GM11168 (cell line): ENCODE results near the gene PYROXD2.
"Not testable (repeated sequence)": the region's sequence is repeated elsewhere in the genome, so short reads cannot be mapped to it uniquely, and the experiment has no call there.

Experiments
- in situ Hi-C: fragments of 300-500 bp; cut with MboI; formaldehyde crosslinking; loops from one replicate; pipeline ENCODE4 v1.12.0; 2022; ENCODE audit warnings: low sequenced_read_pairs; ENCODE audit not compliant: unreplicated experiment

PYROXD2 gene

DNA sequence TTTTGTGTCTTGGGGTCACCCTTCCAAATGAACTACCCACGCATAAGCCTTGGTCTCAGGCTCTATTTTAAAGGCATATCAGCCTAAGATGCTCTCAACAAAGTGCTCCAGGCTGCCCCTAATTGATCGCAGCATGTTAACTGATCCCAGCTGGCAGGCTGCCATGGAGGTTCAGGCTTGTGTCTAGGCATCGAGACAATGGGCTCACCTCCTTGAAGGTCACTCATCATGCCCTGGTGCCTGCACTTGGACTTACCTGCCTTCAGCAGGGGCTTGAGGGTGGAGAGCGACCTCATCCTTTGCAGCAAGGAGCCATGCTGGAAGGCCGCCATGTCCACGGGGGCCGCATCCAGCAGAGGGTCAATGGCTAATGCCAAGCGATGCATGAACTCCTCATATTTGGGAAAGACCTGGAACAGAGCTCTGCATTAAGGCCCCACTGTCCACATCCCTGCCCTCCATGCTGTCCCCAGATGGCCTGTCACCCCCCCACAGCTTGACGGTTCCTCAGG is 17.8 kb downstream of the PYROXD2 start:
- in situ Hi-C loops = no loop called here

DNA sequence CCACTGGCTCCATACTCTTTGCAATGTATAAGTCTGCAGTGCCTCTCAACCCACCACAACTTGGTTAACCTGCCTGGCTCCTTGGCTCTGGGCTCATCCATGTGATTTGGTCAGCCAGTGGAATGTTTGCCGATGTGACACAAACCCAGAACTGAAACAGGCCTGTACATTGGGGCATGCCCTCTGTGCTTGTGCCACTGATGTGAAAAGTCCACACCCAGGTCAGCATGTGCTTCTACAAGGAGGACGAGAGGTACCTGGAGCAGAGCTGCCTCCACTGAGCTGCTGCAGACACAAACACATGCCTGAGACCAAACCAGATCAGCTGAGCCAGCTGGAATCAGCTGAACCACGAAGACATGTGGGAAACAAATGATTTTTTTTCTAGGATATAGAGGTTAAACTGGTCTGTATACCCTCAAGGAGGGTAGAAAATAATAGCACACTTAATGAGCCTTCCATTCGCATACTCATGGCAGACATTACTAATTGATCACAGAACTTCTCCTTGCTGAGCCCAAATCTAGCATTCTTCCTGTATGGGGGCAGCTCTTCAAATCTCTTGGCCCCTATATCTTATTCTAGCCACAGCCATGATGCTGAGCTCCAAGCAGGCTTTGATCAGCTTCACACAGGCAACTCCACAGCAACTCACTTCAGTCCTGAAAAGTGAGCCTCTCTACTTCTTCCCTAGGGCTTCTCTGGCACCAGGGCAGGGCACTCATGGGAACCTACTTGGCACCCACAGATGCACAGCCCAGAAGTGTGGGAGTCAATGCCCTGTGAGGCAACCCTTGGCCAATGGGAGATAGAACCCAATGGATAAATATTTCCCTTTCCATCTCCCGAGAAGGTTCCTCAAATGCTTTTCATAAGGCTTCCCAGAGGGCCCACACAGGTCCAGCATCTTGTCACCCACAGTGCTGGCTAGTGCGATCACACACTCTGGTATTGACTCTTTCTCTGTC is 18.6 kb downstream of the PYROXD2 start:
- in situ Hi-C loops = no loop called here

- in situ Hi-C loops = no loop called here
Measured at GRCh38 chr10:98394851-98395440, 20.0 kb downstream of the PYROXD2 start.

GRCh38 chr10:98391578-98391991 is 23.4 kb downstream of the PYROXD2 start:
- in situ Hi-C loops = no loop called here

DNA sequence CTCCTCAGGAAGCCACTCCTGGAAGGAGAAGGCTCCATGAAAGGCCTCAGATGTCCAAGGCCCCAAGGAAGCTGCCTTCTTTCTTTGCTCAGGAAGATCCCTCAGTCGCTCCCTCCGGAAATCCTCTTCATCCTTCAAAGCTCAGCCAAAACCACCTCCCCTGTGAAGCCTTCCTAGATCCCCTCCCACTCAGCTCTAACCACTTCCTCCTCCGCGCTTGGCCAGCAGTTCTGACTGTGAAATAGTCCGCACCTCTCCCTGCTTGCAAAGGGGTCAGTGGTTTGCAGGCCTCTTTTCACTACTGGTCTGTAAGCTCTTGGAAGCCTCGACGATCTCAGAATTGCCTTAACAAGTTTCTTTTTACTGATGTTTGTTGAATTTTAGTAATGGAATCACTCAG is 23.9 kb downstream of the PYROXD2 start:
- in situ Hi-C loops = no loop called here

DNA sequence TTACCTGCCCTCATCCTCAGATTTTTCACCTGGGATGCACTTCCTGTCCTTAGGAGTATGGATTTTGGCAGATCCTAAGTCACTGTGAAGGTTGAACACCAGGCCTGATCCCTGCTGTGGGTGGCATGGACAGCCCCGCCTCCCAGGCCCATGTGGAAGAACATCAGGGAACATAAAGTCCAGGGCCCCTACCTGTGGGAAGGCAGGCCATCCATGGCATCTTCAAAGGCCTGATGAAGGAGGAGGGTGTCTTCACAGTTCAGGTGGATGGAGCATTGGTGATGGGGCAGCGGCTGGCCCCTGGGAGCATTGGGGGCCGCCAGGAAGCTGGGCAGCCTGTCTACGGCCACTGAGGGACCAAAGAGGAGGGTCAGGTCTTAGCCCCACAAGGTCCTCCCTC is 24.6 kb downstream of the PYROXD2 start:
- in situ Hi-C loops = no loop called here

DNA sequence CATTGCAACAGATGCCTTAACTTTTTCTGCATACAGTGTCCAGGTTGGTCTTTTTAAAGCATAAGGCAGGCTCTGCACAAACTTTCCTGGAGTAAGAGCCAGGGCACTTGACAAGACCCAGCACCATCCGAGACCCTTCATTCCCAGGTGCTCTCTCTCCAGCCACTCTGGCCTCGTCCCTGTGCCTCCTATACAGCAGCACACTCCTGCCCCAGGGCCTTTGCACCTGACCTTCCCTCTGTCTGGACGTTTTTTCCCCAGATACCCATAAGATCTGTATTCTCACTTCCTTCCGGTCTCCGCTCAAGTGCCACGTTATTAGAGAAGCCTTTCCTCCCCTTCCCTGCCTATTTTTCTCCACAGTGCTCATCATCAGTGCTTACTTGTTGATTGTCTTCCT is 25.6 kb downstream of the PYROXD2 start:
- in situ Hi-C loops = no loop called here

DNA sequence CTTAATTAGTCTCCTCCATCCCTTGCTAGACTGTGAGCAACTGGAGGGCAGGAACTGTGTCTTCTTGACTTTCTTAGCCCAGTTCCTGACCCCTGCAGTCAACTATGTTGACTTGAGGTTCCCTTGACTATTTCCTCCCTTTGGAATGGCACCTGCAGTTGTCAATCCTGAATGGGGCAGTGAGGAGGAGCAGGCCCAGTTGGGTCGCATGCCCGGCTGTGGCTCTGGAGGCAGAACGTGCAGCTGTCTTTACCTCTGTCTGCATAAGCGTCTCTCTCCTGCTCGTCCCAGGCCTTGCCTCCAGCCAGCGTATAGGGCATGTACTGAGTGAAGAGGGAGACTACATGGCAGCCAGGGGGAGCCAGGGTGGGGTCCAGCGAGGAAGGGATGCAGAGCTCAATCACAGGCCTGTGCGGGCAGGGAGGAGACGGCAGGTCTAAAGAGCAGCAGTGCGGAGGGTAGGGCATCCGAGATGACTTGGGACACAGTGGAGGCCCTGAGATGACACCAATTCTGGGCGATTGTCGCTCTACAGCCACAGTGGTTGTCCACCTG is 26.8 kb downstream of the PYROXD2 start:
- in situ Hi-C loops = no loop called here

GRCh38 chr10:98384531-98385133 is 30.4 kb downstream of the PYROXD2 start:
- in situ Hi-C loops = no loop called here

- in situ Hi-C loops = no loop called here
Measured at GRCh38 chr10:98383869-98384268, 31.1 kb downstream of the PYROXD2 start.

GRCh38 chr10:98383134-98383667 is 31.8 kb downstream of the PYROXD2 start:
- in situ Hi-C loops = not testable (repeated sequence)

DNA sequence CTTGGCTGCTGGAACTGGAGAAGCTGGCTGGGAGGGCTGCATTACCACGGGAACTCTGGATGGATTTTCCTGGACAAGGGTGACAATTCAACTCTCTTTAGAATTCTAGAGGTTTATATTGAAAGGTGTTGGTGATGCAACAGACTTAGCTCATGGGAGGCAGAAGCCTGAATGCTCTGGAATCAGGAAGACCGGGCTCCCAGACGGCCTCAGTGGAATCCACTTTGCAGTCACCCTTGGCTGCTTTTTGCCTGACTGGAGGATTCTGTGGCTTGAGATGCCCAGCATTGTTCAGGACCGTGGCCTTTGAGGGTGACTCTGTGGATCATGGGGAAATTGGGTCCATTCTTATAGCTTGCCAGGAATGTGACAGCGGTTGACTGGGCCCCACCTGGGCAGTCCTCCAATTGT is 32.3 kb downstream of the PYROXD2 start:
- in situ Hi-C loops = no loop called here

- in situ Hi-C loops = no loop called here
Measured at GRCh38 chr10:98380493-98381339, 34.3 kb downstream of the PYROXD2 start.

DNA sequence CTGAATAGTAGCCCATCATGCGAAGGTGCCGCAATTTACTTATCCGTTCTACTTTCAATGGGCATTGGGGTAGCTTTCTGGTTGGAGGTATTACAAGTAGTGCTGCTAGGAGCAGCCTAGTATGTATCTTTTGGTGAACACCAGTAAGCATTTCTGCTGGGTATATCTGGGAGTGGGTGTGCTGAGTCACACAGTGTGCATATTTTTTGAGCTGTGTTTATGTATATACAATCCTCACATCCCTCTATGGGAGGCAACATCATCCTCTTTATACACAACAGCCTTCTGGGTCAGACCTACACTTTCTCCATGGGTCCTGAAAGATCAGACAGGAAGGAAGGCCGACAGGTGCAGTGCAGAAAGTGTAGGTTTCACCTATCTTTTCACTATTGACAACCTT is 36.3 kb downstream of the PYROXD2 start:
- in situ Hi-C loops = no loop called here

GRCh38 chr10:98377536-98377935 is 37.4 kb downstream of the PYROXD2 start:
- in situ Hi-C loops = no loop called here

GRCh38 chr10:98377001-98377400 is 38.0 kb downstream of the PYROXD2 start:
- in situ Hi-C loops = no loop called here

- in situ Hi-C loops = no loop called here
Measured at GRCh38 chr10:98376485-98376884, 38.5 kb downstream of the PYROXD2 start.

DNA sequence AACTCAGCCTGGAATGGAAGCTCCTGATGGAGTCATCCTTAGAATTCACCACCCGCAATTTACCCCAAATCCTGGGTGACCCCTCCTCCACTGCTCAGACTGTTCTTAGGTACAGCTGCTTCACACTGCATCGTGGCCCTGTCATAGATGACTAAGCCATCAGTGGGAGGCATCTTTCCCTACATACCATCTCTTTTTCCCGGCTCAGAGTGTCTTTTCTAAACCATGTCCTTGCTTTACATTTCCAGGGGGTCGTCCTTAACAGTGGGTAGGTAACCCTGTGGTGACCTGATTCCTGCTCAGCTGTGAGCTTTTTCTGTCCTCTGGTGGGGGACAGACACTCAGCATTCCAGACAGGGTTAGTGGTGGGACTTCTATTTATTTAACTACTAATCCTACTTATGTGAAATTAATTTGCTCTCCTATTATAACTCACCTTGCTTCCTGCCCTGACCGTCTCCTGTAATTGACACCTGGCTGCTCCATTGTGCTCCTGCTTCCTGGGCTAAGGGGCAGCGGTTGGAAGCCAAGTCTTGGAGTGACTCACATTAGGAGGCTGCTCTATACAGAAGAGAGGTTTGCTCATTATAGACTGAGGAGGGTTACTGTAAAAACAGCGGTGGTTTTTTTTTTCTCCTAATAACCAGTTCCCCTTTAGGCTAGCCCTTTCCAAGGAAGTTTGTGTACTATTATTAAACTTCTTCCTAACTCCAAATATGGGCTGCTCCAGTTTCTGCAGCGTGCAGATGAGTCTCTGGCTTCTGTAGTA is 40.6 kb downstream of the PYROXD2 start:
- in situ Hi-C loops = no loop called here
